HepG2 (cell line): Measurements from ENCODE around the gene SDK1.

Experiments
- IRF2 ChIP-seq: IDR thresholded peaks from 2 replicates; pipeline ENCODE4 v1.6.1; 2018; ENCODE audit warnings: missing genetic modification reagents, missing compliant biosample characterization
- JUN ChIP-seq: sonication (generic); formaldehyde crosslinking; IDR thresholded peaks from 2 replicates; pipeline ENCODE4 v1.4.0; 2020; ENCODE audit warnings: mild to moderate bottlenecking, missing genetic modification reagents
- JUND ChIP-seq: sonication (generic); formaldehyde crosslinking; IDR thresholded peaks from 2 replicates; pipeline ENCODE4 v1.8.0; 2022; ENCODE audit warnings: mild to moderate bottlenecking, missing genetic modification reagents
- POLR2AphosphoS5 ChIP-seq: IDR thresholded peaks from 2 replicates; pipeline ENCODE4 v1.6.1; 2012; ENCODE audit warnings: low read depth, low read length
- SP1 ChIP-seq, 2 experiments: fragments of 450-650 bp in 1 of 2; sonication (generic) in 1 of 2; formaldehyde crosslinking in 1 of 2; IDR thresholded peaks; 2 replicates each; pipeline versions ENCODE4 v1.4.0 to v1.6.1; 2016 to 2020; ENCODE audit warnings: missing genetic modification reagents in 1 of 2
- TOPORS ChIP-seq: sonication (generic); formaldehyde crosslinking; IDR thresholded peaks from 2 replicates; pipeline ENCODE4 v1.8.0; 2023; ENCODE audit warnings: mild to moderate bottlenecking, missing genetic modification reagents
- ZNF792 ChIP-seq: IDR thresholded peaks from 2 replicates; pipeline ENCODE4 v1.6.1; 2016
- ZNF816 ChIP-seq: sonication (generic); formaldehyde crosslinking; IDR thresholded peaks from 2 replicates; pipeline ENCODE4 v1.8.0; 2022; ENCODE audit warnings: missing genetic modification reagents, mild to moderate bottlenecking, borderline replicate concordance
- ZSCAN20 ChIP-seq: sonication (generic); formaldehyde crosslinking; IDR thresholded peaks from 2 replicates; pipeline ENCODE4 v1.4.0; 2020; ENCODE audit warnings: missing genetic modification reagents, mild to moderate bottlenecking, borderline replicate concordance
- TF ChIP-seq, protein P1 (sequence below): sonication (generic); formaldehyde crosslinking; IDR thresholded peaks from 2 replicates; pipeline ENCODE4 v1.5.0; 2020; ENCODE audit warnings: mild to moderate bottlenecking, missing genetic modification reagents, moderate library complexity

- no peak for TF ChIP-seq POLR2AphosphoS5
- TF ChIP-seq, protein P1, sequence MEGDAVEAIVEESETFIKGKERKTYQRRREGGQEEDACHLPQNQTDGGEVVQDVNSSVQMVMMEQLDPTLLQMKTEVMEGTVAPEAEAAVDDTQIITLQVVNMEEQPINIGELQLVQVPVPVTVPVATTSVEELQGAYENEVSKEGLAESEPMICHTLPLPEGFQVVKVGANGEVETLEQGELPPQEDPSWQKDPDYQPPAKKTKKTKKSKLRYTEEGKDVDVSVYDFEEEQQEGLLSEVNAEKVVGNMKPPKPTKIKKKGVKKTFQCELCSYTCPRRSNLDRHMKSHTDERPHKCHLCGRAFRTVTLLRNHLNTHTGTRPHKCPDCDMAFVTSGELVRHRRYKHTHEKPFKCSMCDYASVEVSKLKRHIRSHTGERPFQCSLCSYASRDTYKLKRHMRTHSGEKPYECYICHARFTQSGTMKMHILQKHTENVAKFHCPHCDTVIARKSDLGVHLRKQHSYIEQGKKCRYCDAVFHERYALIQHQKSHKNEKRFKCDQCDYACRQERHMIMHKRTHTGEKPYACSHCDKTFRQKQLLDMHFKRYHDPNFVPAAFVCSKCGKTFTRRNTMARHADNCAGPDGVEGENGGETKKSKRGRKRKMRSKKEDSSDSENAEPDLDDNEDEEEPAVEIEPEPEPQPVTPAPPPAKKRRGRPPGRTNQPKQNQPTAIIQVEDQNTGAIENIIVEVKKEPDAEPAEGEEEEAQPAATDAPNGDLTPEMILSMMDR (CRISPR knock-in tag): no peak
- TF ChIP-seq ZNF792: no peak
- no peak for TF ChIP-seq JUN
- TF ChIP-seq ZSCAN20 (CRISPR knock-in tag): no peak
- TF ChIP-seq SP1 (IDR thresholded peaks at IDR 0.05): no peak
- TF ChIP-seq SP1 (CRISPR knock-in tag; IDR thresholded peaks at IDR 0.05): no peak
- TF ChIP-seq ZNF816 (CRISPR knock-in tag): no peak
- no peak for TF ChIP-seq JUND (CRISPR knock-in tag)
- TF ChIP-seq IRF2 (CRISPR knock-in tag): no peak
- no peak for TF ChIP-seq TOPORS (CRISPR knock-in tag)
These were observed 867.5 kb downstream of the SDK1 start for GRCh38 chr7:4168541-4168940.
